ENCODE data around the gene PPP2R2C. TPM values are rescaled to one million over a fixed set of nuclear protein-coding genes. Genes with fewer than 3 reads are reported as not detected.

PPP2R2C gene
- total RNA-seq, 2 donors from 2014 or later, result not detected

GRCh38 chr4:6270636-6271121 lies 201.7 kb downstream of the PPP2R2C start:
- peak overlapping the region; percentile 74 to 80 for H3K4me3 Mint-ChIP-seq
- H3K36me3 Mint-ChIP-seq (ENCODE audit: insufficient read depth in 2 of 2), result no peaks in the 10 kb centered on the region
- H3K27me3 Mint-ChIP-seq (ENCODE audit: low read depth), result peaks cover 7% of the 10 kb centered on the region
- H3K9me3 Mint-ChIP-seq, result no peaks in the 10 kb centered on the region
- ATAC-seq (replicated peaks in 1 of 2), result no peak
- DNase-seq, result no peak
- peaks cover 5% of the 10 kb centered on the region for H3K4me1 Mint-ChIP-seq (ENCODE audit: low read depth)
- no peak overlapping the region for H3K27ac Mint-ChIP-seq

Other genes starting within 250 kb of the PPP2R2C start
- 1 to 10 TPM; 5.3 to 7.4 TPM for gene WFS1, start 202.8 kb downstream of the PPP2R2C start, total RNA-seq
- 10 to 100 TPM; 11.9 to 21.9 TPM for gene MAN2B2, start 102.6 kb upstream of the PPP2R2C start, total RNA-seq
- gene MRFAP1, start 168.1 kb upstream of the PPP2R2C start, total RNA-seq, result 100 to 1,000 TPM; 148 to 153 TPM
- 10 to 100 TPM; 18.0 to 84.6 TPM for gene S100P, start 221.3 kb upstream of the PPP2R2C start, total RNA-seq
- gene MRFAP1L1, start 237.3 kb upstream of the PPP2R2C start, total RNA-seq, result 10 to 100 TPM; 53.3 to 57.7 TPM
- 10 to 100 TPM; 14.1 to 14.6 TPM for gene BLOC1S4, start 243.6 kb upstream of the PPP2R2C start, total RNA-seq

Data from activated T-cell treated with anti-CD3 and anti-CD28 coated beads, Interleukin-2, amount 50 U/mL, for 72 hours (primary cell).